ENCODE measurements around the gene LTBP4. TPM values are rescaled to one million over a fixed set of nuclear protein-coding genes. Genes with fewer than 3 reads are reported as not detected.
A peak's percentile ranks its signal among the peaks of the same experiment; 100 is the strongest.
"Not testable (repeated sequence)": the region's sequence is repeated elsewhere in the genome, so short reads cannot be mapped to it uniquely, and the experiment has no call there.

The LTBP4 gene
- total RNA-seq, 1 donor from 2014 or later = 46.9 TPM

GRCh38 chr19:40646743-40647254, 45.6 kb downstream of the LTBP4 start:
- Histone ChIP-seq H3K79me2 (ENCODE audit: insufficient read depth, low read length) (no peaks in the 10 kb centered on the region), H3K27ac (ENCODE audit: low read depth, low read length) (peak overlapping the region; percentile 79), H4K20me1 (ENCODE audit: insufficient read depth, low read length) (no peaks in the 10 kb centered on the region), H3K4me3 (ENCODE audit: insufficient read depth, low read depth, low read length) (no peak overlapping the region), H3K27me3 (ENCODE audit: insufficient read depth, low read length) (no peaks in the 10 kb centered on the region), H2AFZ (ENCODE audit: low read depth, low read length) (peak overlapping the region; percentile 23), H3K36me3 (ENCODE audit: insufficient read depth, low read length) (no peaks in the 10 kb centered on the region), H3K9ac (ENCODE audit: low read length) (peak overlapping the region; percentile 37), H3K9me3 (ENCODE audit: insufficient read depth, low read depth, low read length) (no peaks in the 10 kb centered on the region), H3K4me1 (ENCODE audit: insufficient read depth, low read length) (peaks cover 16% of the 10 kb centered on the region), H3K4me2 (ENCODE audit: low read length) (peak overlapping the region; percentile 73)
- H3K36me3 Mint-ChIP-seq (ENCODE audit: low read depth, unreplicated experiment) = no peaks in the 10 kb centered on the region
- peak overlapping the region; percentile 85 for H3K27ac Mint-ChIP-seq (ENCODE audit: unreplicated experiment)
- no peak overlapping the region for H3K4me3 Mint-ChIP-seq (ENCODE audit: unreplicated experiment)
- H3K27me3 Mint-ChIP-seq (ENCODE audit: low read depth, unreplicated experiment) = peaks cover 4% of the 10 kb centered on the region
- H3K4me1 Mint-ChIP-seq (ENCODE audit: low read depth, unreplicated experiment) = peaks cover 14% of the 10 kb centered on the region
- TF ChIP-seq EZH2 (IDR thresholded peaks at IDR 0.05; ENCODE audit: insufficient read depth, low read length) (no peak), CTCF (IDR thresholded peaks at IDR 0.05; ENCODE audit: insufficient read depth, low read depth, low read length) (no peak)
- H3K9me3 Mint-ChIP-seq (ENCODE audit: unreplicated experiment) = peaks cover 2% of the 10 kb centered on the region
- DNase-seq (ENCODE audit: low read depth) (no peak), FAIRE-seq (no peak)

- not testable (repeated sequence) for H3K27ac ChIP-seq (ENCODE audit: low read depth, low read length); FAIRE-seq; H3K36me3 Mint-ChIP-seq (ENCODE audit: low read depth, unreplicated experiment); H2AFZ ChIP-seq (ENCODE audit: low read depth, low read length); H3K9me3 ChIP-seq (ENCODE audit: insufficient read depth, low read depth, low read length); H3K4me3 Mint-ChIP-seq (ENCODE audit: unreplicated experiment); H3K4me2 ChIP-seq (ENCODE audit: low read length); H3K4me3 ChIP-seq (ENCODE audit: insufficient read depth, low read depth, low read length); H3K79me2 ChIP-seq (ENCODE audit: insufficient read depth, low read length); H3K36me3 ChIP-seq (ENCODE audit: insufficient read depth, low read length); H3K9me3 Mint-ChIP-seq (ENCODE audit: unreplicated experiment); H3K27ac Mint-ChIP-seq (ENCODE audit: unreplicated experiment); DNase-seq (ENCODE audit: low read depth); H3K27me3 Mint-ChIP-seq (ENCODE audit: low read depth, unreplicated experiment); H4K20me1 ChIP-seq (ENCODE audit: insufficient read depth, low read length); H3K27me3 ChIP-seq (ENCODE audit: insufficient read depth, low read length); H3K9ac ChIP-seq (ENCODE audit: low read length)
- peaks cover 16% of the 10 kb centered on the region for H3K4me1 ChIP-seq (ENCODE audit: insufficient read depth, low read length)
- H3K4me1 Mint-ChIP-seq (ENCODE audit: low read depth, unreplicated experiment) = peaks cover 14% of the 10 kb centered on the region
Observed at GRCh38 chr19:40649903-40650675, 48.9 kb downstream of the LTBP4 start.

DNA sequence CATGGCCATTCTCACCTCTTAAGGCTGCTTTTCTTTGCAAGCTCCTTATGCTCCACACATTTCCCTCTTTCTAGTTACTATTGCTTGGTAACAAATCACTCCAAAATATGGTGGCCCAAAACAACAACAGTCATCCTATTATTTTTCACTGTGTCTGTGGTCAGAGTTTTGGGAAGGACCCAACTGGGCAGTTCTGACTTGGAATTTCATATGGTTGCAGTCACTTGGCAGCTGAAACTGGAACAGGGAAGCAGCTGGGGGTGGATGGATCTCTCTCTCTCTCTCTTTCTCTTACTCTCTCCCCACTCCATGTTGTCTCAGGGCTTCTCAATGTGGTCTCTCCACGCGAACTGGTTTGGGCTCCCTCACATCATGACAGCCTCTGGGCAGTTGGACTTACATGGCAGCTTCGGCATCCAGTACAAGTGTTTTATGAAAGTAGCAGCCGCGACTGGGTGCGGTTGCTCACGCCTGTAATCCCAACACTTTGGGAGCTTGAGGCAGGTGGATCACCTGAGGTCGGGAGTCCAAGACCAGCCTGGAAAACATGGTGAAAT, 49.7 kb downstream of the LTBP4 start:
- H3K27me3 ChIP-seq (ENCODE audit: insufficient read depth, low read length) = no peaks in the 10 kb centered on the region
- Mint-ChIP-seq H3K36me3 (ENCODE audit: low read depth, unreplicated experiment) (no peaks in the 10 kb centered on the region), H3K27ac (ENCODE audit: unreplicated experiment) (no peak overlapping the region), H3K4me3 (ENCODE audit: unreplicated experiment) (no peak overlapping the region), H3K9me3 (ENCODE audit: unreplicated experiment) (peaks cover 2% of the 10 kb centered on the region), H3K4me1 (ENCODE audit: low read depth, unreplicated experiment) (peaks cover 12% of the 10 kb centered on the region), H3K27me3 (ENCODE audit: low read depth, unreplicated experiment) (peaks cover 4% of the 10 kb centered on the region)
- no peak overlapping the region for H3K4me2 ChIP-seq (ENCODE audit: low read length)
- H3K9me3 ChIP-seq (ENCODE audit: insufficient read depth, low read depth, low read length) = no peaks in the 10 kb centered on the region
- peaks cover 11% of the 10 kb centered on the region for H3K4me1 ChIP-seq (ENCODE audit: insufficient read depth, low read length)
- H3K9ac ChIP-seq (ENCODE audit: low read length) = no peak overlapping the region
- no peaks in the 10 kb centered on the region for H3K36me3 ChIP-seq (ENCODE audit: insufficient read depth, low read length)
- H3K79me2 ChIP-seq (ENCODE audit: insufficient read depth, low read length) = no peaks in the 10 kb centered on the region
- TF ChIP-seq EZH2 (IDR thresholded peaks at IDR 0.05; ENCODE audit: insufficient read depth, low read length) (no peak), CTCF (IDR thresholded peaks at IDR 0.05; ENCODE audit: insufficient read depth, low read depth, low read length) (no peak)
- no peak overlapping the region for H3K4me3 ChIP-seq (ENCODE audit: insufficient read depth, low read depth, low read length)
- no peak overlapping the region for H3K27ac ChIP-seq (ENCODE audit: low read depth, low read length)
- FAIRE-seq = no peak
- no peak overlapping the region for H2AFZ ChIP-seq (ENCODE audit: low read depth, low read length)
- no peaks in the 10 kb centered on the region for H4K20me1 ChIP-seq (ENCODE audit: insufficient read depth, low read length)
- DNase-seq (ENCODE audit: low read depth) = peak; percentile 85

DNA sequence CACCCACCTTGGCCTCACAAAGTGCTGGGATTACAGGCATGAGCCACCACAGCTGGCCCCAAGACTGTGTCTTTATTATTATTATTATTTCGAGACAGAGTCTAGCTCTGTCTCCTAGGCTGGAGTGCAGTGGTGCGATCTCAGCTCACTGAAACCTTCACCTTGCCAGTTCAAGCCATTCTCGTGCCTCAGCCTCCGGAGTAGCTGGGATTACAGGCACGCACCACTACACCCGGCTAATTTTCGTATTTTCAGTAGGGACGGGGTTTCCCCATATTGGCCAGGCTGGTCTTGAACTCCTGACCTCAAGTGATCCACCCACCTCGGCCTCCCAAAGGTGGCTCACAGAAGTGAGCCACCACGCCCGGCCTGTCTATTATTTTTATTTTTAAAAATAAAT, 51.1 kb downstream of the LTBP4 start:
- H3K9ac ChIP-seq (ENCODE audit: low read length); H4K20me1 ChIP-seq (ENCODE audit: insufficient read depth, low read length); DNase-seq (ENCODE audit: low read depth); H3K9me3 Mint-ChIP-seq (ENCODE audit: unreplicated experiment); H3K79me2 ChIP-seq (ENCODE audit: insufficient read depth, low read length); H3K4me1 Mint-ChIP-seq (ENCODE audit: low read depth, unreplicated experiment); H2AFZ ChIP-seq (ENCODE audit: low read depth, low read length); H3K9me3 ChIP-seq (ENCODE audit: insufficient read depth, low read depth, low read length); H3K27me3 Mint-ChIP-seq (ENCODE audit: low read depth, unreplicated experiment); H3K4me1 ChIP-seq (ENCODE audit: insufficient read depth, low read length); H3K27me3 ChIP-seq (ENCODE audit: insufficient read depth, low read length); H3K4me2 ChIP-seq (ENCODE audit: low read length); H3K27ac Mint-ChIP-seq (ENCODE audit: unreplicated experiment); FAIRE-seq; H3K4me3 Mint-ChIP-seq (ENCODE audit: unreplicated experiment); H3K4me3 ChIP-seq (ENCODE audit: insufficient read depth, low read depth, low read length); H3K36me3 ChIP-seq (ENCODE audit: insufficient read depth, low read length); H3K27ac ChIP-seq (ENCODE audit: low read depth, low read length); H3K36me3 Mint-ChIP-seq (ENCODE audit: low read depth, unreplicated experiment): not testable (repeated sequence)

Measured in astrocyte (in vitro differentiated cells and primary cell).